RWPE1 (cell line): ENCODE data around the gene MCAT.

Experiments used
- CTCF ChIA-PET: fragments of 350-600 bp; sonication (Branson Sonifier 250); formaldehyde crosslinking; extraction: SDS; loops from one replicate; lab custom pipeline; 2021; lab: Yijun Ruan, JAX
- POLR2A ChIA-PET: fragments of 400-600 bp; formaldehyde crosslinking; extraction: SDS; loops from one replicate; lab custom pipeline; 2020; ENCODE audit warnings: antibody characterized with exemption; ENCODE audit not compliant: low non-redundant PET; lab: Yijun Ruan, JAX
- DNase-seq: peaks from one replicate; pipeline ENCODE4 v3.0.0; 2012; ENCODE audit warnings: low spot score
- H3K27ac ChIP-seq: fragments of 450-650 bp; 2 replicates; pipeline ENCODE4 v1.5.1; 2017
- TF ChIP-seq, protein P1 (sequence below): fragments of 450-650 bp; conservative IDR thresholded peaks from 2 replicates; pipeline ENCODE4 v1.5.1; 2017; ENCODE audit warnings: low read depth, mild to moderate bottlenecking

The MCAT gene

DNA sequence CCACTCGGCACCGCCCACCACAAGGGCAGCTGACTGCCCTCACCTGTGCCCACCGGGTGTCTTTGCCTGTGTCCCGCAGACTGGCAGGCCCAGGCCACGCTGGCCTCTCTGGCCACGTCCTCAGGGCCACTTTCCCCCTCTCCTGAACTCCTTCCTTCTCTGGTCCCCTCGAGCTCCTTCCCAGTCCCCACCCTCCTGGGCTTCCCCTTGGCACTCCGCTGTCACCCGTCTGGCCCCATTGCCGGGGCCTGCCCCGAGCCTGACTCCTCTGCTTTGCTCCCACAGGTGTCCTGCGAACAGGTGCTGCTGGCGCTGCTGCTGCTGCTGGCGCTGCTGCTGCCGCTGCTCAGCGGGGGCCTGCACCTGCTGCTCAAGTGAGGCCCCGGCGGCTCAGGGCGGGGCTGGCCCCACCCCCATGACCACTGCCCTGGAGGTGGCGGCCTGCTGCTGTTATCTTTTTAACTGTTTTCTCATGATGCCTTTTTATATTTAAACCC, 14.2 kb downstream of the MCAT start:
- ChIA-PET CTCF (no interaction called here), POLR2A (no interaction called here)
- H3K27ac ChIP-seq = peak overlapping the region; percentile 43; the same call in 1 of the 2 replicates
- DNase-seq = no peak
- TF ChIP-seq, protein P1, sequence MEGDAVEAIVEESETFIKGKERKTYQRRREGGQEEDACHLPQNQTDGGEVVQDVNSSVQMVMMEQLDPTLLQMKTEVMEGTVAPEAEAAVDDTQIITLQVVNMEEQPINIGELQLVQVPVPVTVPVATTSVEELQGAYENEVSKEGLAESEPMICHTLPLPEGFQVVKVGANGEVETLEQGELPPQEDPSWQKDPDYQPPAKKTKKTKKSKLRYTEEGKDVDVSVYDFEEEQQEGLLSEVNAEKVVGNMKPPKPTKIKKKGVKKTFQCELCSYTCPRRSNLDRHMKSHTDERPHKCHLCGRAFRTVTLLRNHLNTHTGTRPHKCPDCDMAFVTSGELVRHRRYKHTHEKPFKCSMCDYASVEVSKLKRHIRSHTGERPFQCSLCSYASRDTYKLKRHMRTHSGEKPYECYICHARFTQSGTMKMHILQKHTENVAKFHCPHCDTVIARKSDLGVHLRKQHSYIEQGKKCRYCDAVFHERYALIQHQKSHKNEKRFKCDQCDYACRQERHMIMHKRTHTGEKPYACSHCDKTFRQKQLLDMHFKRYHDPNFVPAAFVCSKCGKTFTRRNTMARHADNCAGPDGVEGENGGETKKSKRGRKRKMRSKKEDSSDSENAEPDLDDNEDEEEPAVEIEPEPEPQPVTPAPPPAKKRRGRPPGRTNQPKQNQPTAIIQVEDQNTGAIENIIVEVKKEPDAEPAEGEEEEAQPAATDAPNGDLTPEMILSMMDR = no peak

- ChIA-PET POLR2A (no interaction called here), CTCF (interaction anchor here (1.0 kb wide), 1 partner anchor 9 kb away, joined by 3 read pairs; no protein-coding TSS in a partner anchor)
- peak overlapping the region; percentile 77 for H3K27ac ChIP-seq
- DNase-seq = no peak
- TF ChIP-seq, protein P1 = no peak
Observed at GRCh38 chr22:43128116-43128515, 15.1 kb downstream of the MCAT start.

GRCh38 chr22:43127166-43127908, 15.9 kb downstream of the MCAT start:
- POLR2A ChIA-PET = no interaction called here
- TF ChIP-seq, protein P1 = no peak
- CTCF ChIA-PET = interaction anchor here (1.0 kb wide), 1 partner anchor 10 kb away, joined by 3 read pairs; no protein-coding TSS in a partner anchor
- DNase-seq = peak; percentile 67
- H3K27ac ChIP-seq = peak overlapping the region; percentile 77

DNA sequence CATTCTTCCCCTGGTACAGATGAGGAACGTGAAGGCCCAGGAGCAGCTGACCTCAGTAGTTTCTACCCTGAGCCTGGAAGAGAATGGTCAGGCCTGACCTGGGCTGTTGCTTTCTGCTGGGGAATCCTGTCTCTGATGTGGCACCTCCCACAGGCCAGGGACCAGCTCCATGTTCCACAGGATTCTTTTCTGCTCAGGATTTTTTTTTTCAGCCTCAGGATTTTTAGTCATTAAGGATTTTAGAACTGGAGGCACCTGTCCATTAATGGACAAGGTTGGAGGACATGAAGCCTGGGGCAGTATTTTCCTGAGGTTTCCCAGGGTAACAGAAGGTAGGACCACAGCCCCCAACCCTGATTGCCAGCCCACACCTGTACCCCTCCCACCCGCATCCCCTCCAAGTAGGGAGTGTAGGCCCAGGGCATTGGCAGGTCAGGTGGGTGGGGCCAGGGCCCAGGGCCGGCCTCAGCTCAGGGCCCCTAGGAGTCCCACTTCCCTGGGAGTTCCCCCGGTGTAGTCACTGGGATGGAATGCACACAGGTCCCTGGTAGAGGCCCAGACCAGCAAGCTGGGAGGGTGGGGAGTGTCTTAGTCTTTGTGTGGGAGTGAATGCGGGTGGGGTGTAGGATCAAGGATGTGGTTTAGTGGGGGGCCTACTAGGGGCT, 16.6 kb downstream of the MCAT start:
- peak overlapping the region; percentile 77 for H3K27ac ChIP-seq
- peak; percentile 92 for DNase-seq
- TF ChIP-seq, protein P1 = no peak
- POLR2A ChIA-PET = no interaction called here
- CTCF ChIA-PET = interaction anchor here (0.6 kb wide), 2 partner anchors 345 to 446 kb away, joined by 3 to 4 read pairs; no protein-coding TSS in a partner anchor

DNA sequence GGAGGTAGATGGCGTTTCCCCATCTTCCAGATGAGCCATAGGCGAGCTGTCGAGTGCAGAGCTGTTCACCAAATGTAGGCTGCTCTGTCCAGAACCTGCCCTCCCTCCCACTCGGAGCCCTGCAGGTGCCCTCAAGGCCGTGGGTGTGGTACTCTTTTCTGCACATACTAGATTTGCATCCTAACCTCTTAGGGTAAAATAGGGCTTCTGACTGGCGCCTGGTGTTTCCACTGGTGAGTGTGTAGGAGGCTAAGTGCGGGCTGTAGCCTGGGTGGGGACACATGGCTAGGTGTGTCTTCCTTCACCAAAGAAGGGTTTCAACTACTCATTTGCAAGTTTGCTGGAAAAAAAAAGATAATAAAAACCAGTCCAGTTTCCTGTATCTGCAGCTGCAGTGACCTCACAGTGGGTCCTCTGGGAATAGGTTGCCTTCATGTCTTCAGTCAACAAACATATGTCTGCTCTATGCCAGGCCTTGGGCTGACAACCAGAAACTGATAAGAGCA, 24.2 kb downstream of the MCAT start:
- H3K27ac ChIP-seq = no peak overlapping the region
- TF ChIP-seq, protein P1 = no peak
- no peak for DNase-seq
- CTCF ChIA-PET = no interaction called here
- POLR2A ChIA-PET = no interaction called here

GRCh38 chr22:43118024-43118849, 25.0 kb downstream of the MCAT start:
- DNase-seq = no peak
- ChIA-PET CTCF (no interaction called here), POLR2A (no interaction called here)
- TF ChIP-seq, protein P1 = no peak
- H3K27ac ChIP-seq = no peak overlapping the region
